Testis (tissue), 3 donors: ENCODE data around the gene NPR1. TPM values are rescaled to one million over a fixed set of nuclear protein-coding genes. Genes with fewer than 3 reads are reported as not detected.
"Not testable (repeated sequence)": the region's sequence is repeated elsewhere in the genome, so short reads cannot be mapped to it uniquely, and the experiment has no call there.

ENCODE experiments used
- DNase-seq: peaks from one replicate; pipeline ENCODE4 v3.0.0-alpha.2; 2019
- H3K27ac ChIP-seq, 2 donors: fragments of 200-600 bp; sonication (generic); one replicate each; pipeline ENCODE4 v1.5.1; 2019
- H3K27me3 ChIP-seq: fragments of 200-600 bp; sonication (generic); one replicate; pipeline ENCODE4 v1.5.1; 2019
- H3K36me3 ChIP-seq: fragments of 200-600 bp; sonication (generic); one replicate; pipeline ENCODE4 v1.5.1; 2017; ENCODE audit warnings: low read depth; ENCODE audit errors: missing control alignments
- H3K4me1 ChIP-seq: fragments of 200-600 bp; sonication (generic); one replicate; pipeline ENCODE4 v1.5.1; 2019
- H3K4me3 ChIP-seq, 2 donors: fragments of 200-600 bp; sonication (generic); one replicate each; pipeline ENCODE4 v1.5.1; 2017 to 2019
- H3K9me3 ChIP-seq: fragments of 200-600 bp; sonication (generic); one replicate; pipeline ENCODE4 v1.5.1; 2017
- POLR2A ChIP-seq: fragments of 450-650 bp; IDR thresholded peaks from one replicate; pipeline ENCODE4 v1.6.1; 2017; ENCODE audit warnings: antibody characterized with exemption, mild to moderate bottlenecking, moderate library complexity
- WGBS, 2 donors: methylation state at CpG; one replicate each; pipeline ENCODE4 v1.1.5; 2018; 5-methylcytosine and 5-hydroxymethylcytosine counted together
- intact Hi-C: fragments of 100-400 bp; cut with DNase I; formaldehyde crosslinking; loops from one replicate; pipeline ENCODE4 v1.15.1; 2023; ENCODE audit warnings: low total_unique reads
- polyA plus RNA-seq: library from polyadenylated mRNA; stranded (reverse); fragments of 350-450 nt; fragmentation: Illumina TruSeq; extraction: RNeasy Lipid Tissue Mini Kit (QIAGEN cat#74804); gene quantifications from one replicate; pipeline ENCODE4 v1.2.3, GENCODE V29; 2014; ENCODE audit warnings: low read depth, low replicate concordance; ENCODE audit not compliant: insufficient read depth
- total RNA-seq, 2 donors: library from RNA; depleted of rRNA; stranded (reverse); fragments of >200 nt; gene quantifications; one replicate each; pipeline ENCODE4 v1.2.3, GENCODE V29; 2016
- TF ChIP-seq, protein P1 (sequence below), 3 experiments: fragments of 450-650 bp in 2 of 3; fragments of 200-600 bp in 1 of 3; sonication (generic) in 1 of 3; IDR thresholded peaks; one replicate each; pipeline ENCODE4 v1.5.1; 2016 to 2019; ENCODE audit warnings: antibody characterized with exemption in 3 of 3, mild to moderate bottlenecking in 2 of 3, moderate library complexity in 1 of 3

NPR1 gene
- total and polyA plus RNA-seq, 3 donors from 2014 or later: 2.5 to 10.7 (median 4.3) TPM

DNA sequence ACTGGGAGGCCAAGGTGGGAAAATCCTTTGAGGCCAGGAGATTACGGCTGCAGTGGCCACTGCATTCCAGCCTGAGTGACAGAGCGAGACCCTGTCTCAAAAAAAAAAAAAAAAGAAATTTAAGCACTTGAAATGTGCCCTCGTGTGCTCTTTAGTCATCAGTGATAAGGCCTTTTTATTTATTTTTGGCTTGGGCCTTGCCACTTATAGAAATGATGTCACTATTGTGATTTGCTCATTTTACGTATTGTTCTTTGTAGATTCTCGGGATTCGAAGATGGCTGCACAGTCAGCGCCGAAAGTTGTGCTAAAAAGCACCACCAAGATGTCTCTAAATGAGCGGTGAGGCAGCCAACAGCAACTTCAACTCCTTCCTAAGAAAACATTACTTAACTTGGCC, 42.2 kb upstream of the NPR1 start:
- Histone ChIP-seq H3K27me3 (no peaks in the 10 kb centered on the region), H3K4me3 (no peak overlapping the region), H3K9me3 (no peaks in the 10 kb centered on the region), H3K4me1 (peaks cover 7% of the 10 kb centered on the region), H3K36me3 (no peaks in the 10 kb centered on the region), H3K27ac (peak overlapping the region in 1 of 2 donors; percentile 98)
- TF ChIP-seq, protein P1, sequence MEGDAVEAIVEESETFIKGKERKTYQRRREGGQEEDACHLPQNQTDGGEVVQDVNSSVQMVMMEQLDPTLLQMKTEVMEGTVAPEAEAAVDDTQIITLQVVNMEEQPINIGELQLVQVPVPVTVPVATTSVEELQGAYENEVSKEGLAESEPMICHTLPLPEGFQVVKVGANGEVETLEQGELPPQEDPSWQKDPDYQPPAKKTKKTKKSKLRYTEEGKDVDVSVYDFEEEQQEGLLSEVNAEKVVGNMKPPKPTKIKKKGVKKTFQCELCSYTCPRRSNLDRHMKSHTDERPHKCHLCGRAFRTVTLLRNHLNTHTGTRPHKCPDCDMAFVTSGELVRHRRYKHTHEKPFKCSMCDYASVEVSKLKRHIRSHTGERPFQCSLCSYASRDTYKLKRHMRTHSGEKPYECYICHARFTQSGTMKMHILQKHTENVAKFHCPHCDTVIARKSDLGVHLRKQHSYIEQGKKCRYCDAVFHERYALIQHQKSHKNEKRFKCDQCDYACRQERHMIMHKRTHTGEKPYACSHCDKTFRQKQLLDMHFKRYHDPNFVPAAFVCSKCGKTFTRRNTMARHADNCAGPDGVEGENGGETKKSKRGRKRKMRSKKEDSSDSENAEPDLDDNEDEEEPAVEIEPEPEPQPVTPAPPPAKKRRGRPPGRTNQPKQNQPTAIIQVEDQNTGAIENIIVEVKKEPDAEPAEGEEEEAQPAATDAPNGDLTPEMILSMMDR (IDR thresholded peaks at IDR 0.05): no peak
- no peak for TF ChIP-seq POLR2A
- DNase-seq: no peak
- 86 to 91% methylated on average over 9 of the region's 9 CpGs for WGBS, 2 donors
- intact Hi-C loops: no loop called here

DNA sequence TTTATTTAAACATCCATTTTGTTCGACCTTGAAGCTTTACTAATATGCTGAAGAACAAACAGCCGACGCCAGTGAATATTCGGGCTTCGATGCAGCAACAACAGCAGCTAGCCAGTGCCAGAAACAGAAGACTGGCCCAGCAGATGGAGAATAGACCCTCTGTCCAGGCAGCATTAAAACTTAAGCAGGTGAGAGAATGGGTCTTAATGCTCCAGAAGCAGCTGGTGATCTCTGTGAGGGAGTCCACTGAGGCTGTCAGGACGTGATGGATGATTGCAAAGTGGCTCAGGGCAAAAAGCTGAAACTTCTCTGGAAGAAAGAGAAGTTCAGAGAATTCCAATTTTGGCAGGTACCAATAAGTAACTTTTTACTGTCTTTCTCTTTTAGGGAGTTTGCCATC, 40.2 kb upstream of the NPR1 start:
- no peak for TF ChIP-seq POLR2A
- TF ChIP-seq, protein P1 (IDR thresholded peaks at IDR 0.05): no peak
- Histone ChIP-seq H3K36me3 (no peaks in the 10 kb centered on the region), H3K27ac (peak overlapping the region in 1 of 2 donors; percentile 98), H3K27me3 (no peaks in the 10 kb centered on the region), H3K4me1 (peaks cover 10% of the 10 kb centered on the region), H3K4me3 (no peak overlapping the region), H3K9me3 (no peaks in the 10 kb centered on the region)
- DNase-seq: no peak
- intact Hi-C loops: no loop called here
- WGBS, 2 donors: 46 to 52% methylated on average over 6 of the region's 6 CpGs

DNA sequence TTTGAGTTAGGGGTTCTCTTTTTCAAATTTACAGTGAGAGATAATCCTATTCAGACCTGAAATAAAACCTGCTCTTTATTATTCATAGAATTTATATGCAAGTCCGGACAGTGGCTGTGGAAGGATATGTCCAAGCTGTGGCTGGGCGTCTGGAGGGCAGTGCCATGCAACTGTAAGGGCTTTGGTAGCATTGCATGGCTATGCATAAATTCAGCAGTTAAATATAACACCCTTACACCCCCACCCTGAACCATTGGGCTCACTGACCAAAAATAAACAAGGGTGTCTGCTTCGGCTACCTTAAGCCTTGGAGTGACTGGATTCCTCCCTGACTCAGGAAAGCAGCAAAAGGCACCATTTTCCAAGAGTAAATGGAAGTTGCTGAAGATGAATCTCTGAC, 39.2 kb upstream of the NPR1 start:
- peaks cover 18% of the 10 kb centered on the region for H3K4me1 ChIP-seq
- no peaks in the 10 kb centered on the region for H3K9me3 ChIP-seq
- TF ChIP-seq, protein P1 (IDR thresholded peaks at IDR 0.05): no peak
- no peak for TF ChIP-seq POLR2A
- H3K36me3 ChIP-seq: no peaks in the 10 kb centered on the region
- 87 to 96% methylated on average over 3 of the region's 3 CpGs for WGBS, 2 donors
- no peak for DNase-seq
- intact Hi-C loops: no loop called here
- no peak overlapping the region for H3K27ac ChIP-seq
- no peak overlapping the region for H3K4me3 ChIP-seq
- no peaks in the 10 kb centered on the region for H3K27me3 ChIP-seq

DNA sequence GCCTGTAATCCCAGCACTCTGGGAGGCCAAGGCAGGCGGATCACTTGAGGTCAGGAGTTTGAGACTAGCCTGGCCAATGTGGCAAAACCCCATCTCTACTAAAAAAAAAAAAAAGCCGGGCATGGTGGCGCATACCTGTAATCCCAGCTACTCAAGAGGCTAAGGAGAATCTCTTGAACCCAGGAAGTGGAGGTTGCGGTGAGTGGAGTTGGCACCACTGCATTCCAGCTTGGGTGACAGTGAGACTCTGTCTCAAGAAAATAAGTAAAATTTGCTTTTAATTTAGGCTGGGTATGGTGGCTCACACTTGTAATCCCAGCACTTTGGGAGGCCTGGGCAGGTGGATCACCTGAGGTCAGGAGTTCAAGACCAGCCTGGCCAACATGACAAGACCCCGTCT, 38.3 kb upstream of the NPR1 start:
- H3K4me1 ChIP-seq: peaks cover 20% of the 10 kb centered on the region
- H3K36me3 ChIP-seq, DNase-seq, intact Hi-C loops, H3K27me3 ChIP-seq, H3K4me3 ChIP-seq, H3K9me3 ChIP-seq, H3K27ac ChIP-seq: not testable (repeated sequence)
- 92 to 96% methylated on average over 5 of the region's 5 CpGs for WGBS, 2 donors

DNA sequence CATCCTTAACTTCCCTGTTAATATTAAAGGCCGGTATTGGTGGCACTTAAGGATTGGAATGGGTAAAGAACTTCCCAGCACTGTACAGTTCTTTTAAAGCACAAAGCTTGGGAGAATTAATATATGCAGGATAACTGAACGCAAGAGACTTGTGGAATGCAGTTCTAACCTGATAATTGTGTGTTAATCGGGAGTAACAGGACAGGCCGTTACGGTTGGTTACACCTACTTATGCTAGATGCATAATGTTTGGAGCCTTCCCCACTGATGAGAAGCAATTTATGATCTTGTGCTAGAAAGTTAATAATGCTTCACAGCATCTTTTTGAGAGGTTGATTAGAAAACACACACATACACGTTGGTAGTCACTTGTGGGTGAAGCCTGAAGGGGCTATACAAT, 37.6 kb upstream of the NPR1 start:
- Histone ChIP-seq H3K4me3 (no peak overlapping the region), H3K4me1 (peaks cover 17% of the 10 kb centered on the region), H3K9me3 (no peaks in the 10 kb centered on the region), H3K27ac (no peak overlapping the region), H3K36me3 (no peaks in the 10 kb centered on the region), H3K27me3 (no peaks in the 10 kb centered on the region)
- WGBS, 2 donors: 70 to 72% methylated on average over 6 of the region's 6 CpGs
- TF ChIP-seq, protein P1 (IDR thresholded peaks at IDR 0.05): no peak
- no peak for TF ChIP-seq POLR2A
- intact Hi-C loops: no loop called here
- DNase-seq: no peak
